Ammon's horn (tissue), 1 donor: ENCODE data around the gene PSTPIP1.

ENCODE experiments used
- DNase-seq: peaks from one replicate; pipeline ENCODE4 v3.0.0-alpha.2; 2016; ENCODE audit warnings: low spot score

Gene PSTPIP1

DNA sequence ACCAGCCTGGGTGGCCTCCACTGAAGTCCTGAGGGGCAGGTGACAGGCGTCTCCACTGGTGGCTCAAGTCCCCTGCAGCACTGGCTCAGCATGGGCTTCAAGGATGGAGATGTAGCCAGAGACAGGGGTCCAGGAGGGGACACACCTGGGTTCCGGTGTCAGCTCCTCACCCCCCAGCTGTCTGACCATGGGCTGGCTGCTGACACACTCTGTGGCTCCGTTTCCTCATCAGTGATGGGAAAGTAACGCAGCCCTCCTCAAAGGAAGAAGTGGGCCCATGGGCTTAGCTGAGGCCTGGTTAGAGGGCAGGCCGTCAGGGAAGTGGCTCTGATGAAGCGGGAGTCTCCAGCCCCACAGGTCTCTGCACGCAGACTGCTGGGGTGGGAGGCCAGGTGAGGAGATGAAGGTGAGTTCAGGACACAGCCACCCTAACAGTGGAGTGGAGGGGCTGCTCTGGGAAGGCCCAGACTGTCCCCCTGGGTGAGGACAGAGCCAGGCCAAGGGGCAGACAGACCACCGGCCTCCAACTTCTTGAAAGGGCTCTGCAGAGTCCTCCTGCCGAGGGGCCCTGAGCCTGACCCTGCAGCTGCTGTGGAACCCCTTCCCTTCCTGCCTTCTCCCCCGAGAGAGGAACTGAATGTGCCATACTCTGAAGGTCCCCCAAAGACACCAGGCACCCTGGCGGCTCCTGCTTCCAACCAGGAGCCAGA, 24.0 kb downstream of the PSTPIP1 start:
- no peak for DNase-seq

- DNase-seq = no peak
Observed at GRCh38 chr15:77019521-77020331, 24.8 kb downstream of the PSTPIP1 start.

DNA sequence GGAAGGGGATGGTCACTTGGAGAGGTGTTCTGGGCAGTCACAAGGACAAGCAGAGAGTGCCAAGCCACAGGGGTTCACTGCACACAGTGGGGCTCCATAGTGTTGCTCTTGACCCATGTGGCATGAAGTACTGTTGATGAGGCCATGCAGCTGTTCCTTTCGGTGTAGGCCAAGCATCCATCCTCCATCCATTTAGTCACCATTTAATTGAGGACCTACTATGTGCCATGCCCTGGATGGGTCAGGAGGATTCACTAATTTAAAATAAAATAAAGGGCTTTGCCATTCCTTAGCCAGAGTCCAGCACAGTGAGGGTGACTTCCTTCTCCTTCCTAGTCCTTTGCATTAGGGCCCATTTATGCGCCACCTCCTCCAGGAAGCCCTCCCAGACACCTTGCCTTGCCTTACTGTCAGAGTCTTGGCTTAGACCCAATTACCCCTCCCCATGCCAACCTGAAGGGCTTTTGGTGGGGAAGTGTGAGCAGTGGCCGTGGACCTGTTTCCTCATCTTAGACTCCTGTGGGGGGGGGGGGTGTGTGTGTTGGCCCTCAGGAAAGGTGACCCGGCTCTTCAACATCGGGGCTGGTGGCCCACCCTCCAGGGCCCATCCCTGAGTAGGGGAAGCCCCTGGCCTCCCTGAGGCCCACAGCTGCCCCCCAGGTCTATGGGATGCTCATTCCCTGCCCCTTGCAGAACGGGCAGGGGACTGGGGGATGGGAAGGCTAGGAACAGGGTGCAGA, 25.6 kb downstream of the PSTPIP1 start:
- DNase-seq = no peak

DNA sequence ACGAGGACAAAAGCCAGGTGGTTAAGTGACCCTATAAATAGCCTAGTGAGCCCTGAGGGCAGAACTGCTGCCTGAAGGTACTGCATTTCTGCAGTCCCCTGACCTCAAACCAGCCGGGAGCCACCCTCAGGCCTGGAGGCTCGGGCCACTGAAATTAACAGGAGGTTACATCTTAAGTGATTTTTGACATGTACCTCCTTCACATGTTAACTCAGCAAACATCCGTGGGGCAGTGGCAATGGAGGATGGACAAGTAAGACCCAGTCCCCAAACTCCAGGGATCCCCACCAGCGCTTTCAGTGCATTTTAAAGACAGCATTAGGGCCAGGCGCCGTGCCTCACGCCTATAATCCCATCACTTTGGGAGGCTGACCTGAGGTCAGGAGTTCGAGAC, 26.2 kb downstream of the PSTPIP1 start:
- no peak for DNase-seq

DNA sequence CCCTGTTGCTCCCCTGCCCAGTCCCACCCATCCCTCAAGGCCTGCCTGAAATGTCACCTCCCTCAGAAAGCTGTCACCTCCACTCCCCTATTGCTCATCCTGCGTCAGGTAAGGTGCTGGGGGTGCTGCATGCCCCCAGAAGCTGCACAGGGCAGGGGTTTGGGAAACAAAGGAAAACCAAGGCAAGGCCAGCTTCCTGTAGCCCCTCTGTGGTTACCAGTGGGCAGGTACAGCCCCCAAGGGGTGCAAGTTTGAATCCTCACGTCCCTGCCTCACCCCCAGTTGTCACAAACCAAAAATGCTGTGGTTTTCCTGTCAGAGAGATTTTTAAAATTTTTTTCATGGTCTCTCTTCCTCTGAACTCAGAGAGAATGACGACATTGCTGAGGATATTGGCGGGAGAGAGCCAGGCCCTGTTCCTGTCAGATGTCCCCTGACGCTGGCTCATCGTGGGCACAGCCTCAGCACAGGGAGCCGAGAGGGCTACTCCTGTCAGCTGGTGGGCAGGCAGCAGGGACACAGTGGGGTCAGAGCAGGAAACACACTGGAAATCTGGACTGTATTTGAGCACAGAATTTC, 27.0 kb downstream of the PSTPIP1 start:
- DNase-seq = no peak

DNA sequence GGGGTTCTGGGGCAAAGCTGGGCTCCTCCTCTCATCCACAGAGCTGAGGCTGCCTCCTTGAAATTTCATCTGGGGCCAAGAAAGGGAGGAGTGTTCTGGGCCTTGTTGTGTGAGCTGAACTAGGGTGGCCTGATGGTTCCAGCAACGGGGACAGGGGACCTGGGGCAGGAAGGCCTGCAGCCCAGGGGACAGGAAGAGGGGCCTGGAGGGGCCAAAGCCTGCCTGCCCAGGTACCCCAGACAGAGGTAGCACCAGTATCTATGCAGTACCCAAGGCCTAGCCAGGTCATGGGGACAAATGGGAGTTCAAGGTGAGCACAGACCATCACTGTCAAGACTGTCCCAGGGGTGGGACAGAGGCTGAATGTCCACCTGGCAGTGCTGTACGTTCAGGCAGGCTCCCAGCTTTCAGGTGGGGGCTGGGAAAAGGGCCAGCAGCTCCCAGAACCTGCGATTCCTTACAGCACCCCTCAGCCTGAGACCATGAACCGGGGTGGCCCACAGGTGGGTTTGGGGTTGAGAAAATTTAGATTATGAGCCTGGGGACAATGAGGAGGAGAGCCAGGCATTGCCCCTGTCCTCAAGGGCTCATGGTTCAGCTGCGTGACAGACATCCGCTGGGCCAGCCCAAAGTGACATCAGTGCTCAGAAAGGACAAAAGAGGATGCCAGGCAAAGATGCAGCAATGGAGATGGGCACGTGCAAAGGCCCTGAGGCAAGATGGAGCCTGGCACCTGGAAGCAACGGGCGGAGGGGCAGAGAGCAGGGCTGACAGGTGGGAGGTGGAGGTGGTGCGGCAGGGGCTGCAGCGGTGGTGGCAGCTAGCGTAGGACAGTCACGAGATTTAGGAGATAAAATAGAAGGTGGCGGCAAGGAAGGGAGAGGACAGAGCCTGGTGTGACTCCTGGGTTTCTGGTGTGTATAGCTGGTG, 28.0 kb downstream of the PSTPIP1 start:
- no peak for DNase-seq

GRCh38 chr15:77023576-77024272, 28.8 kb downstream of the PSTPIP1 start:
- DNase-seq = no peak

GRCh38 chr15:77024273-77025082, 29.6 kb downstream of the PSTPIP1 start:
- DNase-seq = peak; percentile 63

- DNase-seq = no peak
Observed at GRCh38 chr15:77025083-77025901, 30.4 kb downstream of the PSTPIP1 start.

DNA sequence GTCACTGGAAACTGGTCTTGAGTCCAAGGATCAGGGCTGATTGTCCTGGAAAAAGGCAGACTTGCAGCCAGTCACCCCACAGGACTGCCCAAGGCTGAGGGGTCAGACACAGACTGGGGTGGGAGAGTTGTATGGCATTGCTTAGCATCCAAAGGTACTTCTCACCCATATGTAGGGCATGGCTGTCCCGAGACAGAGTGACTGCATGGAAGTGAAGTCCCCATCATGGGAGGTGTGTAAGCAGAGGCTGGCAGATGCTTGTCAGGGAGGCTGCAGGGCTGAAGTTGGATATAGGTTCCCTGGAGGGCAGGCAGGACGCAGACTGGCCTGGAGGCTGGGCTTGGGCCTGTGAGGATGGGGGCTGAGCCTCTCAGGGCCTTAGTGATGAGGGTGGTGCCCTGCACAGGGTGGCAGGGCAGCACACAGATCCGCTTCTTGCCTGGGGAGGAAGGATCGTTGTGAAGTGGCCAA, 31.1 kb downstream of the PSTPIP1 start:
- no peak for DNase-seq

- DNase-seq = no peak
Observed at GRCh38 chr15:77026501-77027110, 31.7 kb downstream of the PSTPIP1 start.

GRCh38 chr15:77027111-77027696, 32.3 kb downstream of the PSTPIP1 start:
- no peak for DNase-seq

GRCh38 chr15:77027697-77028450, 32.9 kb downstream of the PSTPIP1 start:
- DNase-seq = no peak

GRCh38 chr15:77028451-77029165, 33.7 kb downstream of the PSTPIP1 start:
- no peak for DNase-seq

- DNase-seq = no peak
Observed at GRCh38 chr15:77029166-77030047, 34.5 kb downstream of the PSTPIP1 start.
